GM23338 (cell line): ENCODE measurements around the gene RAD51AP2. TPM values are rescaled to one million over a fixed set of nuclear protein-coding genes. Genes with fewer than 3 reads are reported as not detected.
A peak's percentile ranks its signal among the peaks of the same experiment; 100 is the strongest.

Experiments used
- ATAC-seq: fragments of 200-7000 bp; cut with Tn5 transposase; 3 replicates; pipeline ENCODE4 v1.9.1; 2020
- DNase-seq: peaks from one replicate; pipeline ENCODE4 v3.0.0-alpha.2; 2015; ENCODE audit warnings: low spot score
- H2AFZ ChIP-seq: fragments of 200-600 bp; sonication (generic); 2 replicates; pipeline ENCODE4 v1.8.0; 2016; ENCODE audit warnings: antibody characterized with exemption, mild to moderate bottlenecking, moderate library complexity
- H3F3A ChIP-seq: fragments of 200-600 bp; sonication (generic); replicated peaks from 2 replicates; pipeline ENCODE4 v1.8.0; 2017; ENCODE audit warnings: antibody characterized with exemption, mixed run types, low read depth
- H3K27ac ChIP-seq: fragments of 200-600 bp; sonication (generic); 2 replicates; pipeline ENCODE4 v1.6.1; 2016; ENCODE audit warnings: low read depth
- H3K27me3 ChIP-seq: fragments of 200-600 bp; sonication (generic); 2 replicates; pipeline ENCODE4 v1.8.0; 2016; ENCODE audit warnings: mild to moderate bottlenecking, mixed run types, moderate library complexity; ENCODE audit not compliant: insufficient read depth
- H3K36me3 ChIP-seq: fragments of 200-600 bp; sonication (generic); 2 replicates; pipeline ENCODE4 v1.8.0; 2016; ENCODE audit warnings: mild to moderate bottlenecking; ENCODE audit not compliant: insufficient read depth
- H3K4me1 ChIP-seq: fragments of 200-600 bp; sonication (generic); 2 replicates; pipeline ENCODE4 v1.8.0; 2016; ENCODE audit warnings: mild to moderate bottlenecking, moderate library complexity; ENCODE audit not compliant: insufficient read depth
- H3K4me2 ChIP-seq: fragments of 200-600 bp; sonication (generic); 2 replicates; pipeline ENCODE4 v1.7.1; 2017; ENCODE audit warnings: mixed run types
- H3K4me3 ChIP-seq: fragments of 200-600 bp; sonication (generic); 2 replicates; pipeline ENCODE4 v1.6.1; 2016; ENCODE audit warnings: mixed run types
- H3K79me2 ChIP-seq: fragments of 200-600 bp; sonication (generic); replicated peaks from 2 replicates; pipeline ENCODE4 v1.8.0; 2017; ENCODE audit warnings: mild to moderate bottlenecking; ENCODE audit not compliant: insufficient read depth
- H3K9me2 ChIP-seq: fragments of 200-600 bp; sonication (generic); 2 replicates; pipeline ENCODE4 v1.8.0; 2017; ENCODE audit not compliant: insufficient read depth
- H4K20me1 ChIP-seq: fragments of 200-600 bp; sonication (generic); replicated peaks from 2 replicates; pipeline ENCODE4 v1.8.0; 2017; ENCODE audit warnings: mild to moderate bottlenecking; ENCODE audit not compliant: insufficient read depth
- H3K27ac Mint-ChIP-seq: 2 replicates; pipeline ENCODE4 v1.8.0; 2020; ENCODE audit warnings: inconsistent platforms, mild to moderate bottlenecking, moderate library complexity, mixed read lengths
- H3K27me3 Mint-ChIP-seq: 3 replicates; pipeline ENCODE4 v1.8.0; 2022; ENCODE audit warnings: low read depth, mild to moderate bottlenecking, moderate library complexity, mixed read lengths, inconsistent platforms; ENCODE audit not compliant: insufficient read depth, poor library complexity
- H3K36me3 Mint-ChIP-seq: 3 replicates; pipeline ENCODE4 v1.8.0; 2021; ENCODE audit warnings: low read depth, mild to moderate bottlenecking, inconsistent platforms, moderate library complexity, mixed read lengths
- H3K4me1 Mint-ChIP-seq: 3 replicates; pipeline ENCODE4 v1.8.0; 2020; ENCODE audit warnings: mild to moderate bottlenecking, inconsistent platforms, mixed read lengths
- H3K4me3 Mint-ChIP-seq: 3 replicates; pipeline ENCODE4 v1.8.0; 2021; ENCODE audit warnings: moderate library complexity, mild to moderate bottlenecking, inconsistent platforms, mixed read lengths
- H3K9me3 Mint-ChIP-seq: 3 replicates; pipeline ENCODE4 v1.8.0; 2020; ENCODE audit warnings: moderate library complexity, mild to moderate bottlenecking, inconsistent platforms, mixed read lengths
- EZH2phosphoT487 ChIP-seq: fragments of 200-600 bp; sonication (generic); IDR thresholded peaks from one replicate; pipeline ENCODE4 v1.8.1; 2018; ENCODE audit warnings: antibody characterized with exemption; ENCODE audit not compliant: unreplicated experiment
- polyA plus RNA-seq: library from polyadenylated mRNA; unstranded; fragments of >200 nt; fragmentation: Nextera tagmentation; extraction: Ambion mirVana; gene quantifications from 2 replicates; pipeline ENCODE4 v1.2.1, GENCODE V29; 2016
- total RNA-seq: library from RNA; depleted of rRNA; stranded (reverse); fragments of >200 nt; shearing (Covaris generic); gene quantifications from 2 replicates; pipeline ENCODE4 v1.2.3, GENCODE V29; 2014
- TF ChIP-seq, protein P1 (sequence below): fragments of 250-450 bp; sonication (Bioruptor Pico); IDR thresholded peaks from 2 replicates; pipeline ENCODE4 v1.5.0; 2020; ENCODE audit warnings: mild to moderate bottlenecking, moderate library complexity
- TF ChIP-seq, protein P2 (sequence below), 2 experiments: fragments of 200-600 bp in 1 of 2; sonication (generic) in 1 of 2; conservative IDR thresholded peaks; 2 replicates each; pipeline versions ENCODE4 v1.5.1 to v1.6.1; 2016 to 2017; ENCODE audit warnings: antibody characterized with exemption in 2 of 2, low read depth in 2 of 2, mild to moderate bottlenecking in 2 of 2, moderate library complexity in 1 of 2

Gene RAD51AP2
- total and polyA plus RNA-seq, 2 experiments from 2014 or later: 0.16 to 0.38 TPM

DNA sequence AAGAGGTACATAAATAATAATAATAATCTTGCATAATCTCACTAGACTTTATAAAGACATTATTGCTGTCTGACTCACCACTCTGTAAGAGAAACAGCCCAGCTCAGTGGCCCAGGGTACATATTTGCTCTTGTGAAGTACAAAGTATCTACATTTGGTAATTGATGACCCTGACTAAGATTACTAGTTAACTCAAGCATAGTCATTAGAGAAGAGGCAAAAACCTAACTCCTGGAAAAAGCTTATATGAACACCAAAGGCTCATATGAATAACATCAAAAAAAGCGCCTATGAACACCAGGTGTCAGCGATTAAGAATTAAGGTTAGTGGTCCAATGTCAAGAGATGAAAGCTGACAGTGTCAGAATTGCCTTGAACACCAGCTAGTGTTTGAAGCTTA, 38.4 kb downstream of the RAD51AP2 start:
- no peaks in the 10 kb centered on the region for H3K27me3 ChIP-seq
- H3K4me3 Mint-ChIP-seq: no peak overlapping the region
- no peaks in the 10 kb centered on the region for H3K36me3 ChIP-seq
- no peak overlapping the region for H3K27ac ChIP-seq
- H3K9me2 ChIP-seq: no peaks in the 10 kb centered on the region
- no peak overlapping the region for H3K27ac Mint-ChIP-seq
- DNase-seq (no peak), ATAC-seq (no peak)
- no peaks in the 10 kb centered on the region for H4K20me1 ChIP-seq
- H2AFZ ChIP-seq: no peak overlapping the region
- H3K79me2 ChIP-seq: no peaks in the 10 kb centered on the region
- peaks cover 2% of the 10 kb centered on the region for H3K27me3 Mint-ChIP-seq
- H3K9me3 Mint-ChIP-seq: no peaks in the 10 kb centered on the region
- H3F3A ChIP-seq: no peaks in the 10 kb centered on the region
- H3K4me1 ChIP-seq: peaks cover 4% of the 10 kb centered on the region; the same call in 1 of the 2 replicates
- H3K4me2 ChIP-seq: no peak overlapping the region
- no peaks in the 10 kb centered on the region for H3K36me3 Mint-ChIP-seq
- H3K4me1 Mint-ChIP-seq: peaks cover 17% of the 10 kb centered on the region
- TF ChIP-seq, protein P1, sequence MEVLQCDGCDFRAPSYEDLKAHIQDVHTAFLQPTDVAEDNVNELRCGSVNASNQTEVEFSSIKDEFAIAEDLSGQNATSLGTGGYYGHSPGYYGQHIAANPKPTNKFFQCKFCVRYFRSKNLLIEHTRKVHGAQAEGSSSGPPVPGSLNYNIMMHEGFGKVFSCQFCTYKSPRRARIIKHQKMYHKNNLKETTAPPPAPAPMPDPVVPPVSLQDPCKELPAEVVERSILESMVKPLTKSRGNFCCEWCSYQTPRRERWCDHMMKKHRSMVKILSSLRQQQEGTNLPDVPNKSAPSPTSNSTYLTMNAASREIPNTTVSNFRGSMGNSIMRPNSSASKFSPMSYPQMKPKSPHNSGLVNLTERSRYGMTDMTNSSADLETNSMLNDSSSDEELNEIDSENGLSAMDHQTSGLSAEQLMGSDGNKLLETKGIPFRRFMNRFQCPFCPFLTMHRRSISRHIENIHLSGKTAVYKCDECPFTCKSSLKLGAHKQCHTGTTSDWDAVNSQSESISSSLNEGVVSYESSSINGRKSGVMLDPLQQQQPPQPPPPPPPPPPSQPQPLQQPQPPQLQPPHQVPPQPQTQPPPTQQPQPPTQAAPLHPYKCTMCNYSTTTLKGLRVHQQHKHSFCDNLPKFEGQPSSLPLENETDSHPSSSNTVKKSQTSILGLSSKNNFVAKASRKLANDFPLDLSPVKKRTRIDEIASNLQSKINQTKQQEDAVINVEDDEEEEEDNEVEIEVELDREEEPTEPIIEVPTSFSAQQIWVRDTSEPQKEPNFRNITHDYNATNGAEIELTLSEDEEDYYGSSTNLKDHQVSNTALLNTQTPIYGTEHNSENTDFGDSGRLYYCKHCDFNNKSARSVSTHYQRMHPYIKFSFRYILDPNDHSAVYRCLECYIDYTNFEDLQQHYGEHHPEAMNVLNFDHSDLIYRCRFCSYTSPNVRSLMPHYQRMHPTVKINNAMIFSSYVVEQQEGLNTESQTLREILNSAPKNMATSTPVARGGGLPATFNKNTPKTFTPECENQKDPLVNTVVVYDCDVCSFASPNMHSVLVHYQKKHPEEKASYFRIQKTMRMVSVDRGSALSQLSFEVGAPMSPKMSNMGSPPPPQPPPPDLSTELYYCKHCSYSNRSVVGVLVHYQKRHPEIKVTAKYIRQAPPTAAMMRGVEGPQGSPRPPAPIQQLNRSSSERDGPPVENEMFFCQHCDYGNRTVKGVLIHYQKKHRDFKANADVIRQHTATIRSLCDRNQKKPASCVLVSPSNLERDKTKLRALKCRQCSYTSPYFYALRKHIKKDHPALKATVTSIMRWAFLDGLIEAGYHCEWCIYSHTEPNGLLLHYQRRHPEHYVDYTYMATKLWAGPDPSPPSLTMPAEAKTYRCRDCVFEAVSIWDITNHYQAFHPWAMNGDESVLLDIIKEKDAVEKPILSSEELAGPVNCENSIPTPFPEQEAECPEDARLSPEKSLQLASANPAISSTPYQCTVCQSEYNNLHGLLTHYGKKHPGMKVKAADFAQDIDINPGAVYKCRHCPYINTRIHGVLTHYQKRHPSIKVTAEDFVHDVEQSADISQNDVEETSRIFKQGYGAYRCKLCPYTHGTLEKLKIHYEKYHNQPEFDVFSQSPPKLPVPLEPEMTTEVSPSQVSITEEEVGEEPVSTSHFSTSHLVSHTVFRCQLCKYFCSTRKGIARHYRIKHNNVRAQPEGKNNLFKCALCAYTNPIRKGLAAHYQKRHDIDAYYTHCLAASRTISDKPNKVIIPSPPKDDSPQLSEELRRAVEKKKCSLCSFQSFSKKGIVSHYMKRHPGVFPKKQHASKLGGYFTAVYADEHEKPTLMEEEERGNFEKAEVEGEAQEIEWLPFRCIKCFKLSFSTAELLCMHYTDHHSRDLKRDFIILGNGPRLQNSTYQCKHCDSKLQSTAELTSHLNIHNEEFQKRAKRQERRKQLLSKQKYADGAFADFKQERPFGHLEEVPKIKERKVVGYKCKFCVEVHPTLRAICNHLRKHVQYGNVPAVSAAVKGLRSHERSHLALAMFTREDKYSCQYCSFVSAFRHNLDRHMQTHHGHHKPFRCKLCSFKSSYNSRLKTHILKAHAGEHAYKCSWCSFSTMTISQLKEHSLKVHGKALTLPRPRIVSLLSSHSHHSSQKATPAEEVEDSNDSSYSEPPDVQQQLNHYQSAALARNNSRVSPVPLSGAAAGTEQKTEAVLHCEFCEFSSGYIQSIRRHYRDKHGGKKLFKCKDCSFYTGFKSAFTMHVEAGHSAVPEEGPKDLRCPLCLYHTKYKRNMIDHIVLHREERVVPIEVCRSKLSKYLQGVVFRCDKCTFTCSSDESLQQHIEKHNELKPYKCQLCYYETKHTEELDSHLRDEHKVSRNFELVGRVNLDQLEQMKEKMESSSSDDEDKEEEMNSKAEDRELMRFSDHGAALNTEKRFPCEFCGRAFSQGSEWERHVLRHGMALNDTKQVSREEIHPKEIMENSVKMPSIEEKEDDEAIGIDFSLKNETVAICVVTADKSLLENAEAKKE (CRISPR knock-in tag): no peak
- TF ChIP-seq, protein P2, sequence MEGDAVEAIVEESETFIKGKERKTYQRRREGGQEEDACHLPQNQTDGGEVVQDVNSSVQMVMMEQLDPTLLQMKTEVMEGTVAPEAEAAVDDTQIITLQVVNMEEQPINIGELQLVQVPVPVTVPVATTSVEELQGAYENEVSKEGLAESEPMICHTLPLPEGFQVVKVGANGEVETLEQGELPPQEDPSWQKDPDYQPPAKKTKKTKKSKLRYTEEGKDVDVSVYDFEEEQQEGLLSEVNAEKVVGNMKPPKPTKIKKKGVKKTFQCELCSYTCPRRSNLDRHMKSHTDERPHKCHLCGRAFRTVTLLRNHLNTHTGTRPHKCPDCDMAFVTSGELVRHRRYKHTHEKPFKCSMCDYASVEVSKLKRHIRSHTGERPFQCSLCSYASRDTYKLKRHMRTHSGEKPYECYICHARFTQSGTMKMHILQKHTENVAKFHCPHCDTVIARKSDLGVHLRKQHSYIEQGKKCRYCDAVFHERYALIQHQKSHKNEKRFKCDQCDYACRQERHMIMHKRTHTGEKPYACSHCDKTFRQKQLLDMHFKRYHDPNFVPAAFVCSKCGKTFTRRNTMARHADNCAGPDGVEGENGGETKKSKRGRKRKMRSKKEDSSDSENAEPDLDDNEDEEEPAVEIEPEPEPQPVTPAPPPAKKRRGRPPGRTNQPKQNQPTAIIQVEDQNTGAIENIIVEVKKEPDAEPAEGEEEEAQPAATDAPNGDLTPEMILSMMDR (conservative IDR thresholded peaks at IDR 0.05; ENCODE audit: low read depth in 2 of 2): no peak
- no peak overlapping the region for H3K4me3 ChIP-seq

DNA sequence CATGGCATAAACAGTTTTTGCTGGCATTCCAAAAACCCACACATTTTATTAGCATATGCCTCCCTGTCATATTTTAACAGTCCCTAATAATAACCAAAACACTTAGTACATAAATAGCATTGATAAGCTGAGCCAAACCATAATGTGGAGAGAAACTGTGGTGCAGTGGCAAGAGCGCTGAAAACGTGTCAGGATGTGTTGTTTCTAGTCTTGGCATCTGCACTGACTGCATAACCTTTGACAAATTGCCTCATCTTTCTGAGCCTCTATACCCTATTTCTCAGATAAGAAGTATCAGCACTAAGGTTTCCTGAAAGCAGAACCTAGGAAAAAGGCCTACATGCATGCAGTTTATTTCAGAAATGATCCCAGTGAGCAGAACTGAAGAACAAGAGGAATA, 41.4 kb downstream of the RAD51AP2 start:
- Histone ChIP-seq H2AFZ (peak overlapping the region; percentile 15; the same call in 1 of the 2 replicates), H3K27ac (no peak overlapping the region), H3K4me1 (peaks cover 4% of the 10 kb centered on the region; the same call in 1 of the 2 replicates), H3K4me3 (no peak overlapping the region), H3K4me2 (no peak overlapping the region), H3K79me2 (no peaks in the 10 kb centered on the region), H3K9me2 (no peaks in the 10 kb centered on the region), H4K20me1 (no peaks in the 10 kb centered on the region), H3F3A (no peaks in the 10 kb centered on the region), H3K27me3 (no peaks in the 10 kb centered on the region), H3K36me3 (no peaks in the 10 kb centered on the region)
- TF ChIP-seq EZH2phosphoT487: no peak
- Mint-ChIP-seq H3K9me3 (no peaks in the 10 kb centered on the region), H3K4me3 (no peak overlapping the region), H3K27ac (no peak overlapping the region), H3K27me3 (no peaks in the 10 kb centered on the region), H3K4me1 (peaks cover 13% of the 10 kb centered on the region), H3K36me3 (no peaks in the 10 kb centered on the region)
- ATAC-seq (no peak), DNase-seq (no peak)
